DND-41 (cell line): ENCODE results near the gene CCDC91.

ENCODE experiments used
- EZH2 ChIP-seq: IDR thresholded peaks from 3 replicates; pipeline ENCODE4 v1.6.1; 2012; ENCODE audit warnings: borderline replicate concordance, low read depth, mild to moderate bottlenecking, moderate library complexity, low read length, inconsistent platforms; ENCODE audit not compliant: severe bottlenecking
- TF ChIP-seq, protein P1 (sequence below): IDR thresholded peaks from 2 replicates; pipeline ENCODE4 v1.5.1; 2012; ENCODE audit warnings: borderline replicate concordance, low read length, moderate library complexity, mild to moderate bottlenecking; ENCODE audit not compliant: poor library complexity, severe bottlenecking; ENCODE audit errors: extremely low read depth

- no peak for TF ChIP-seq EZH2
- TF ChIP-seq, protein P1, sequence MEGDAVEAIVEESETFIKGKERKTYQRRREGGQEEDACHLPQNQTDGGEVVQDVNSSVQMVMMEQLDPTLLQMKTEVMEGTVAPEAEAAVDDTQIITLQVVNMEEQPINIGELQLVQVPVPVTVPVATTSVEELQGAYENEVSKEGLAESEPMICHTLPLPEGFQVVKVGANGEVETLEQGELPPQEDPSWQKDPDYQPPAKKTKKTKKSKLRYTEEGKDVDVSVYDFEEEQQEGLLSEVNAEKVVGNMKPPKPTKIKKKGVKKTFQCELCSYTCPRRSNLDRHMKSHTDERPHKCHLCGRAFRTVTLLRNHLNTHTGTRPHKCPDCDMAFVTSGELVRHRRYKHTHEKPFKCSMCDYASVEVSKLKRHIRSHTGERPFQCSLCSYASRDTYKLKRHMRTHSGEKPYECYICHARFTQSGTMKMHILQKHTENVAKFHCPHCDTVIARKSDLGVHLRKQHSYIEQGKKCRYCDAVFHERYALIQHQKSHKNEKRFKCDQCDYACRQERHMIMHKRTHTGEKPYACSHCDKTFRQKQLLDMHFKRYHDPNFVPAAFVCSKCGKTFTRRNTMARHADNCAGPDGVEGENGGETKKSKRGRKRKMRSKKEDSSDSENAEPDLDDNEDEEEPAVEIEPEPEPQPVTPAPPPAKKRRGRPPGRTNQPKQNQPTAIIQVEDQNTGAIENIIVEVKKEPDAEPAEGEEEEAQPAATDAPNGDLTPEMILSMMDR, result no peak
Measured at GRCh38 chr12:28460420-28461130, 270.3 kb downstream of the CCDC91 start.
